ENCODE data around the gene IPO9. TPM values are rescaled to one million over a fixed set of nuclear protein-coding genes. Genes with fewer than 3 reads are reported as not detected.
"Not testable (repeated sequence)": the region's sequence is repeated elsewhere in the genome, so short reads cannot be mapped to it uniquely, and the experiment has no call there.

Gene IPO9
- total RNA-seq, 2 donors from 2014 or later, result 54.3 to 70.2 TPM

- Mint-ChIP-seq H3K9me3 (no peaks in the 10 kb centered on the region), H3K4me3 (no peak overlapping the region), H3K27me3 (no peaks in the 10 kb centered on the region), H3K36me3 (ENCODE audit: low read depth) (peaks cover 62% of the 10 kb centered on the region), H3K27ac (no peak overlapping the region), H3K4me1 (peaks cover 7% of the 10 kb centered on the region)
- ATAC-seq (replicated peaks), result no peak
Observed at GRCh38 chr1:201848230-201848629, 19.3 kb downstream of the IPO9 start.

DNA sequence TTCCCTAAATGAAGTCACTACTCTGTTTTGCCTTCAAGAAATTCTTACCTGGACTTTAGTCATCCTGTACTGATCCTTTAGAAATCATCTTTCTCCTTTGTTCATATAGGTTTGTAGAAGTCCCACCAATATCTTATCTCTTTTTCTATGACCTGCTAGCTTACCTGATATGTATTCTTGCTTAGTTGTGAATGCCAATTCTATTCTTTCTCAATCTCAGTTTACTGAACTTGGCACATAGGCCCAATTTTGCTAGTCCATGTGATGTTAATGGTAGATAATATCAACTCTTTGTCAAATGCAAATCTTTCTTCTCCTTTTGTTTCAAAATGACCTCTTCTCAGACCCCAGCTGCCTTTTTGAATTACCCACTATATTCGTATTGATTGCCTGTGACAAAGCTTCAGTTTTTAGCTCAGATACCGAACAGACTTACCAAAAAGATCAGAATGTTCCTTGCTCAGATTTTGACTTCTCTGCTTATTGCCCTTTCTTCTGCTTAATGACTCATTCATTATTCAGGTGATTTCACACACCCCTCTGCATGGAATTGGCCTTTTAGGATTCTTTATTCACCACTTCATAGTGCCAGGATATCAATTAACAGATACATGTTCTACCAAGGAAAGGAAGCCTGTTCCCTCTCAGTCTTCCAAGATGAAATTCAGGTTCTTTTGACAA lies 20.6 kb downstream of the IPO9 start:
- Mint-ChIP-seq H3K27ac (peak overlapping the region; percentile 12), H3K4me3 (no peak overlapping the region), H3K27me3 (no peaks in the 10 kb centered on the region), H3K9me3 (no peaks in the 10 kb centered on the region), H3K4me1 (peaks cover 7% of the 10 kb centered on the region), H3K36me3 (ENCODE audit: low read depth) (peaks cover 74% of the 10 kb centered on the region)
- no peak for ATAC-seq (replicated peaks)

DNA sequence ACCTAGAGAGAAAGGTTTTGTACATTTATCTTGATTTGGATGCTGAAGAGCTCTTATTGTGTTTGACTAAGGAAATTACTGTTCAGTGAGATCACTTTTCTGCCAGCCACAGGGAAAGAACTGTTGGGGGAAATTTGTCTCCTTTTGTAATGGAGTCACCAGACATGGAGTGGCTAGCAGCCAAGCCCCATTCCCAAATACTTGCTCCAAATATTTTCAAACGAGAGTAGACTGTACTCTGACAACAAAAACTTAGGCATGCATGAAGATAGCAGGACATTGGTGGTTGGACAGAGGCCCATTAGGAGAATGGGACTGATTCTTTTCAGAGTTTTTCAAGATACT lies 21.1 kb downstream of the IPO9 start:
- H3K36me3 Mint-ChIP-seq (ENCODE audit: low read depth), result peaks cover 79% of the 10 kb centered on the region
- no peaks in the 10 kb centered on the region for H3K27me3 Mint-ChIP-seq
- peak overlapping the region; percentile 12 for H3K27ac Mint-ChIP-seq
- H3K4me1 Mint-ChIP-seq, result peaks cover 7% of the 10 kb centered on the region
- no peak overlapping the region for H3K4me3 Mint-ChIP-seq
- no peaks in the 10 kb centered on the region for H3K9me3 Mint-ChIP-seq
- ATAC-seq (replicated peaks), result no peak

DNA sequence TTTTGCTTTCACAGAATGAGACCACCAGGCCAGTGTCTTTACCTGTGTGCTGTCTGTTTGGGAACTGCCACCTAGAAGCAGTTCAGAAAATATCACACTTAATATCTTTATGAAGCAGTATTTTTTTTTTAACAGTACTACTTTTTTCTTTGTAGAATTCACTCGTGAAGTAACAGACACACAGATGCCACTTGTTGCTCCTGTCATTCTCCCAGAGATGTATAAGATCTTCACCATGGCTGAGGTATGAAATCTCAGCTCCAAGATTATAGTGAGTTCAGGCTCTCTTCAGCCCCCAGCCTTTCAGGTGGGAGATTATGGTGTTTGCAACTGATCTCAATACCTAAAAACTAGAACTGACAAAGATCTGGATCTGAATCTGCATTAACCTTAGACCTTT lies 23.0 kb downstream of the IPO9 start:
- no peaks in the 10 kb centered on the region for H3K9me3 Mint-ChIP-seq

DNA sequence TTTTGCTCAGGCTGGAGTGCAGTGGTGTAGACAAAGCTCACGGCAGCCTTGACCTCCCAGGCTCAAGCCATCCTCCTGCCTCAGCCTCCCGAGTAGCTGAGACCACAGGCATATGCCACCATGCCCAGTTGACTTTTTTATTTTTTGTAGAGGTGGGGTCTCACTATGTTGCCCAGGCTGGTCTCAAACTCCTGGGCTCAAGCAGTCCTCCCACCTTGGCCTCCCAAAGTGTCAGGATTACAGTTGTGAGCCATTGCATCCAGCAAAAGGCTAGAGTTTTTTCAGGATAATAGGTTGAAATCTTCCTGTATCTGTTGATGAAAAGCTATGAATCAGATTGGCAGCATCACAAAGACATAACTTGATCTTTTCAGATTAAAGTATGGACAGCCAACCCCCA lies 27.8 kb downstream of the IPO9 start:
- H3K4me1 Mint-ChIP-seq; H3K9me3 Mint-ChIP-seq; H3K27me3 Mint-ChIP-seq; H3K27ac Mint-ChIP-seq; ATAC-seq (replicated peaks); H3K4me3 Mint-ChIP-seq: not testable (repeated sequence)
- peaks cover 100% of the 10 kb centered on the region for H3K36me3 Mint-ChIP-seq (ENCODE audit: low read depth)

More for the DNA sequence above, 23.0 kb downstream of the IPO9 start:
- no peak overlapping the region for H3K27ac Mint-ChIP-seq
- peaks cover 7% of the 10 kb centered on the region for H3K4me1 Mint-ChIP-seq
- ATAC-seq (replicated peaks), result no peak
- peaks cover 99% of the 10 kb centered on the region for H3K36me3 Mint-ChIP-seq (ENCODE audit: low read depth)
- H3K4me3 Mint-ChIP-seq, result no peak overlapping the region
- H3K27me3 Mint-ChIP-seq, result no peaks in the 10 kb centered on the region

DNA sequence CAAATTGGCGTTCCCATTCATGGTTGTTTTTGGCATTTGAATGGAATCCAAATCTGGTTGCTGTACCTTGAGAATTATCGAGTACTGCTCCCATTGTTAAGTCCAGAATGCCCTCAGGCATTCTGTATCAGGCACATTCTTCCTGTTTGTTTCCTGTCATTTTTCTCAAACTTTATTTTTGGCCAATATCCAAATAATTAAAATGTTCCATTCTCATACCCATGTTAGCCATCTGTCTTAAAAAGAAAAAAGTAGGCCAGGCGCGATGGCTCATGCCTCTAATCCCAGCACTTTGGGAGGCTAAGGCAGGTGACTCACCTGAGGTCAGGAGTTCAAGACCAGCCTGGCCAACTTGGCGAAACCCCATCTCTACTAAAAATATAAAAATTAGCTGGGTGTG lies 30.5 kb downstream of the IPO9 start:
- Mint-ChIP-seq H3K9me3 (no peaks in the 10 kb centered on the region), H3K4me1 (no peaks in the 10 kb centered on the region), H3K4me3 (no peak overlapping the region), H3K36me3 (ENCODE audit: low read depth) (peaks cover 100% of the 10 kb centered on the region), H3K27me3 (no peaks in the 10 kb centered on the region), H3K27ac (no peak overlapping the region)
- ATAC-seq (replicated peaks), result no peak

- ATAC-seq (replicated peaks), result no peak
- H3K4me1 Mint-ChIP-seq, result no peaks in the 10 kb centered on the region
- no peaks in the 10 kb centered on the region for H3K9me3 Mint-ChIP-seq
- H3K27me3 Mint-ChIP-seq, result no peaks in the 10 kb centered on the region
- H3K27ac Mint-ChIP-seq, result no peak overlapping the region
- peaks cover 98% of the 10 kb centered on the region for H3K36me3 Mint-ChIP-seq (ENCODE audit: low read depth)
- no peak overlapping the region for H3K4me3 Mint-ChIP-seq
Observed at GRCh38 chr1:201861448-201861847, 32.5 kb downstream of the IPO9 start.

DNA sequence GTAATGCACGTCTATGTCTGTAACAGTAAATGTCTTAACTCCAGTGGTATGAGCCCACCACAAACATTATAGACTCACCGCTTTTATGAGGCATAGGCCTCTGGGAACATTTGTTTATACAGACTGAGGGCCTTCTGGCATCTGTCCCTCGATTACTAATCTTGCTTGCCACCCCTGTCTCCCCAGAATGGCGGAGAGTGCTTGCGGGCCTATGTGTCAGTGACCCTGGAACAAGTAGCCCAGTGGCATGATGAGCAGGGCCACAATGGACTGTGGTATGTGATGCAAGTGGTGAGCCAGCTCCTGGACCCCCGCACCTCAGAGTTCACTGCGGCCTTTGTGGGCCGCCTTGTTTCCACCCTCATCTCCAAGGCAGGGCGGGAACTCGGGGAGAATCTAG lies 41.4 kb downstream of the IPO9 start:
- ATAC-seq (replicated peaks), result no peak
- H3K4me3 Mint-ChIP-seq, result no peak overlapping the region
- no peaks in the 10 kb centered on the region for H3K4me1 Mint-ChIP-seq
- no peaks in the 10 kb centered on the region for H3K9me3 Mint-ChIP-seq
- no peaks in the 10 kb centered on the region for H3K27me3 Mint-ChIP-seq
- peaks cover 99% of the 10 kb centered on the region for H3K36me3 Mint-ChIP-seq (ENCODE audit: low read depth)
- H3K27ac Mint-ChIP-seq, result no peak overlapping the region

DNA sequence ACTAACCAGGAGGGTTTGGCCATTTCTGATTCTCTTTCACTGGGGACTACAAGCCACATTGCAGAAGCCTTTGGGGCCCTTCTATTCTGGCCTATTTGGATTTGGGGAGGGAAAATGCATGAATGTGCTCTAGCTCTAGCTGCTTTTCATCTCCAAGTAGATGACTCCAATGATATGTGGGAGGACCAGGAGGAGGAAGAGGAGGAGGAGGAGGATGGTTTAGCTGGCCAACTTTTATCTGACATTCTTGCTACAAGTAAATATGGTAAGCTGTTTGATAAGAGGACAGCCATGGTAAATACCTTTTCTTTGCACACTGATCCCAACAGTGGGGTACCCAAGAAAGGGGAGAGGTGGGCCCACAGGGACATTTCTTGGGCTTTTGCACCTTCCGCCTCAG lies 45.7 kb downstream of the IPO9 start:
- Mint-ChIP-seq H3K36me3 (ENCODE audit: low read depth) (peaks cover 75% of the 10 kb centered on the region), H3K4me3 (no peak overlapping the region), H3K9me3 (no peaks in the 10 kb centered on the region), H3K27ac (no peak overlapping the region), H3K4me1 (no peaks in the 10 kb centered on the region), H3K27me3 (no peaks in the 10 kb centered on the region)
- ATAC-seq (replicated peaks), result no peak

DNA sequence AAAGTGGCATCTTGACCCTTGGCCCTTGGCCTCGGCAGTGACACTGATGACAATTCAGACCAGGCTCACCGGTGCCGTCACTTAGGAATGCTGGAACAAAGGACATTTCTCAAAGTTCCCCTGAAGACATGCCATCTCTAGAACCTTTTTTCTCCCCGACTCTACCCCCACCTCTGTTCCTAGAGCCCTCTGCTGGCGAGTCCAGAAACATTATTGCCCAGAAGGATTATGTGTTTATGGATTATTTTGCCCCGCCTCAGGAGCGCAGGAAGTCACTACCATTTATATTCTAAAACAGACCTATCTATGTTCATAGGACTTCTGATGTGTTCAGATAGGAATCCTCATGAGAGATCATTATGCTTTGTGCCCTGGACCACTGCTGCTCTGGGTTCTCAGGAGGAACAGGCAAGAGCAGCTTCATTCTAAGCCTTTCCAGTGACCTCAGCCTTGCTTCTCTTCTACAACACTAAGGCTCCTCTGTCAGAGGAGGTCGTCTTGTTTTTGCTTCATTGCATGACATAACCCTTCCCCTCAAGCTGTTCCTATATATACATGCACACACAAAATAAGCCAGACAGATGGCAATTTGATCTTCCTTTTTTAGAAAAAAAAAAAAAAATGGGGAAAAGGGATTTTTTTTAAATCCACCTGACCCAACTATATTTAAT lies 47.3 kb downstream of the IPO9 start:
- H3K27me3 Mint-ChIP-seq, result no peaks in the 10 kb centered on the region
- no peaks in the 10 kb centered on the region for H3K9me3 Mint-ChIP-seq
- H3K36me3 Mint-ChIP-seq (ENCODE audit: low read depth), result peaks cover 59% of the 10 kb centered on the region
- no peak for ATAC-seq (replicated peaks)
- H3K4me3 Mint-ChIP-seq, result no peak overlapping the region
- H3K27ac Mint-ChIP-seq, result peak overlapping the region; percentile 28
- H3K4me1 Mint-ChIP-seq, result no peaks in the 10 kb centered on the region

- Mint-ChIP-seq H3K27me3 (no peaks in the 10 kb centered on the region), H3K4me1 (peaks cover 5% of the 10 kb centered on the region), H3K36me3 (ENCODE audit: low read depth) (peaks cover 43% of the 10 kb centered on the region), H3K4me3 (no peak overlapping the region), H3K27ac (no peak overlapping the region), H3K9me3 (no peaks in the 10 kb centered on the region)
- peak; percentile 39 for ATAC-seq (replicated peaks)
Observed at GRCh38 chr1:201877877-201878401, 49.0 kb downstream of the IPO9 start.

DNA sequence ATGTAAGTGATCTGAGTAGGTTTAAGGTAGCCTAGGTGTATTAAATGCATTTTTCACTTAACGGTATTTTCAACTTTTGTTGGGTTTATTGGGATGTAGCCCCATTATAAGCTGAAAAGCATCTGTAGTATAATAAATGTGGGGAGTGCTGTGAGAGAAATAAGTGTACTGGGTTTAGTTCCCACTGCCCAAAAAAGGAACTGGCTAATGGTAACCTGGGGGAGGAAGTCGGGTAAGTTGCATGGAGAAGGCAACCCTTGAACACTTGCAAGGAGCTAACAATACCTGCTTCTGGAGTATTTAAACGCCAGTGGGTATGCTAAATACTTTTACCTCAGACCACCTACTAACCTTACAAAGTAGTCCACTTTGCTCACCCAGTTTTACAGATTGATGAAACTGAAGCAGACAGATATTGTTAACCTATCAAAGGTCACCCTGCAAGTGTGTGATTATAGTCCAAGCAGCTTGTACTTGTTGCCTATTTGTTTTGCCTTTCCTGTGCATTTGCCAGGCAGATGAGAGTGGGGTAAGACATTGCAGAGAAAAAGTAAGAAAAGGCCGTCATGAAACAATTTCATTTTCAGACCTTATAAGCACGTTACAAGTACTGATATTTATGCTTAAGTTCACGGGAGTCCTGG lies 52.1 kb downstream of the IPO9 start:
- Mint-ChIP-seq H3K27ac (no peak overlapping the region), H3K9me3 (no peaks in the 10 kb centered on the region), H3K36me3 (ENCODE audit: low read depth) (peaks cover 12% of the 10 kb centered on the region), H3K27me3 (no peaks in the 10 kb centered on the region), H3K4me1 (peaks cover 5% of the 10 kb centered on the region), H3K4me3 (no peak overlapping the region)
- ATAC-seq (replicated peaks), result no peak

DNA sequence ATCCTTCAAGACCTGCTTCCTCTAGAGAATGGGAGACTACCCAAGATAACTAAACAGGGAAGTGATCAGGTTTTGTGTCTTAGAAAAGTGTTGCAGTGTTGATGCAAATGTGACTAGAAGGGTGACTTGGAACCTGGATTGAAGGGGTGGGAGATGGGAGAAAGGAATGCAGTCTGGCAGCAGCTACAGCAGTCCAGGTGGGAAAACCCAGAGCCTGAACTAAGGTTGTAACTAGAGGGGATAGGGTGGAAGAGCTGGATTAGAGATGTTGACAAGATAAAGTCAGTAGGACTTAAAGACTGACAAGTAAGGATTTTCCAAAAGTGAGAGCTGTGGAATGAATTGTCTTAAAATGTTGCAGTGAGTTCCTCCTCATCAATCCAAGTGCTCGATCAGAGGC lies 52.7 kb downstream of the IPO9 start:
- Mint-ChIP-seq H3K4me3 (no peak overlapping the region), H3K9me3 (no peaks in the 10 kb centered on the region), H3K36me3 (ENCODE audit: low read depth) (peaks cover 6% of the 10 kb centered on the region), H3K27ac (no peak overlapping the region), H3K27me3 (peaks cover 1% of the 10 kb centered on the region), H3K4me1 (peaks cover 5% of the 10 kb centered on the region)
- ATAC-seq (replicated peaks), result no peak

- Mint-ChIP-seq H3K9me3 (no peaks in the 10 kb centered on the region), H3K27ac (no peak overlapping the region), H3K27me3 (peaks cover 9% of the 10 kb centered on the region), H3K4me3 (no peak overlapping the region), H3K4me1 (peaks cover 5% of the 10 kb centered on the region), H3K36me3 (ENCODE audit: low read depth) (no peaks in the 10 kb centered on the region)
- ATAC-seq (replicated peaks), result peak; percentile 20
Observed at GRCh38 chr1:201882665-201883132, 53.7 kb downstream of the IPO9 start.

DNA sequence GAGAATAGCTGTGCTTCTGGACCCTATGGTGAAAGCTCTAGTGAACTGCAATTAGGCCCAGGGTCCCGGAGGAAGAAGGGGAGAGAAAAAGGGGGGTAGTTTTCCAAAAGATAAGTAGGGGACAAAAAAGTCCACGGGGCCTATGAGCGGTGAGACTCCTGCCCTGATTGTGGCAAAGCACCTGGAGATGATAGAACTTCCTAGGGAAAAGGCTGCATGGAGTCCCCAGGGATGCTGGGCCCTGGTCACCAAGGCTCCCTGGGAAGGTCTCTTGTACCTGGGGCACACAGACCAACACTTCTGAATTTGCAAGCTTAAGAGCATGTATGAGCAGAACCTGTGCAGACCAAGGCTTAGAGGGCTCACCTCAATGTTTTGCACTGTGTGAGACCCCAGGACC lies 54.3 kb downstream of the IPO9 start:
- no peaks in the 10 kb centered on the region for H3K36me3 Mint-ChIP-seq (ENCODE audit: low read depth)
- H3K4me3 Mint-ChIP-seq, result no peak overlapping the region
- ATAC-seq (replicated peaks), result no peak
- no peak overlapping the region for H3K27ac Mint-ChIP-seq
- peaks cover 5% of the 10 kb centered on the region for H3K4me1 Mint-ChIP-seq
- peaks cover 13% of the 10 kb centered on the region for H3K27me3 Mint-ChIP-seq
- H3K9me3 Mint-ChIP-seq, result no peaks in the 10 kb centered on the region

All from activated T-helper 17 cell treated with anti-CD3 and anti-CD28 coated beads, Interleukin-2, amount 50 U/mL, for 72 hours (primary cell).